HG03108 (cell line): ENCODE measurements around the gene AGO4.
"Not testable (repeated sequence)": the region's sequence is repeated elsewhere in the genome, so short reads cannot be mapped to it uniquely, and the experiment has no call there.

Source experiments
- ATAC-seq: cut with Tn5 transposase; IDR thresholded peaks from one replicate; pipeline ENCODE4 v1.9.1; 2021; ENCODE audit warnings: moderate library complexity; ENCODE audit not compliant: unreplicated experiment

The AGO4 gene

DNA sequence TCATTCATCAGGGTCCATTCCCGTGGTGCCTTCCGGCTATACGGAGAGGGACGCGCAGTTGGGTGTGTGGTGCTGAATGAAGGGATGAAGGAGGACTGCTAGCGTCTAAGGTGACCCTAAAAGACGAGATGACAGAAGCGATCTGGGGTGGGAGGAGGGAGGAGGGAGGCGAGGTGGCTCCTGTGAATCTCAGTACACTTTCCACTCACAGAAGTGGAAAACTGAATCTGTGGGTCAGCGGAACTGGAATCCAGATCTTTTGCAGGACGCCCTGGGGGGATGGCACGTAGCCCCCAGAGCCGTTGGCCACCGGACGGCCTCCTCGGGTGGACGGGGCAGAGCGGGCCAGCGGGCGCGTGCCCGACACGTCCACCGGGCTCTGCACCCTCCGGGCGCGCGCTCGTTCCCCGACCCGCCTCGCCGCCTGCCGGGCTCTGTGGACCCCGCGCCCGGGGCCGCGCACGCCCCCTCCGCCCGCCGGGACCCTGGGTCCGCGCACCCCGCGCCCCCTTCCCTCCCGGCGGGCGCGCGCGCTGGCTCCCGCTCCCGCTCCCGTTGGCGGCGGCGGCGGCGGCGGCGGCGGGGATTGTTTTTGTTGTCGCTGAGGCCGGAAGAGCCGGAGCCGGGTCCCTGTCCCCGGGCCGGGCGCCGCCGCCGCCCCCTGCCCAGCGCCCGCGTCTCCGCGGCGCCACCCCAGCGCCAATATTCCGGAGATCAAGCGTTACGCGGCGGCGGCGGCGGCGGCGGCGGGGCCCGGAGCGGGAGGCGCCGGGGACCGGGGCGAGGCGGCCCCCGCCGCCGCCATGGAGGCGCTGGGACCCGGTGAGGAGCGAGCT, at the start of gene AGO4:
TSS of gene AGO4 (plus strand) at position 403 of the 836 bp plus-strand sequence. CDS start at position 804, 401 bp downstream.
- ATAC-seq = peak; percentile 47

GRCh38 chr1:35762141-35762540, 45.7 kb upstream of the AGO4 start:
- no peak for ATAC-seq

- ATAC-seq = no peak
Measured at GRCh38 chr1:35763201-35763600, 44.6 kb upstream of the AGO4 start.

DNA sequence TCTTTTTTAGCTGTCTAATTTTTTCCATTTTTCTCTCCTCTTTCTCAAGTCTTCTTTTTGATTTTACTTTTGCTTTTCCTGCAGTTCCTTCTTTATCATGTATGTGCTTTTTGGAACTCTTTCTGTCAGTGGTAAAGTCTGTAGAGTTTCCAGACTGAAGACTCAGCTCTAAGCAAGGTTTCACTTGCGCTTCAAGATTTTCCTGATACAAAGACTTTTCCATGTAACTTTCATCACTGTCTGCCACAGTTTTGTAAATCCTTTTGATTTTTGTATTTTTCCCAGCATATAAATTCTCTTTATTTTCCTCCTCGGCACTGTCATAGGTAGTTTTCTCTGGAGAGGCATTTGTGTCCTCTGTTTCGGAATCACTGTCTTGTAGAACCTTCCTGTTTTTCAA, 43.5 kb upstream of the AGO4 start:
- ATAC-seq = no peak

DNA sequence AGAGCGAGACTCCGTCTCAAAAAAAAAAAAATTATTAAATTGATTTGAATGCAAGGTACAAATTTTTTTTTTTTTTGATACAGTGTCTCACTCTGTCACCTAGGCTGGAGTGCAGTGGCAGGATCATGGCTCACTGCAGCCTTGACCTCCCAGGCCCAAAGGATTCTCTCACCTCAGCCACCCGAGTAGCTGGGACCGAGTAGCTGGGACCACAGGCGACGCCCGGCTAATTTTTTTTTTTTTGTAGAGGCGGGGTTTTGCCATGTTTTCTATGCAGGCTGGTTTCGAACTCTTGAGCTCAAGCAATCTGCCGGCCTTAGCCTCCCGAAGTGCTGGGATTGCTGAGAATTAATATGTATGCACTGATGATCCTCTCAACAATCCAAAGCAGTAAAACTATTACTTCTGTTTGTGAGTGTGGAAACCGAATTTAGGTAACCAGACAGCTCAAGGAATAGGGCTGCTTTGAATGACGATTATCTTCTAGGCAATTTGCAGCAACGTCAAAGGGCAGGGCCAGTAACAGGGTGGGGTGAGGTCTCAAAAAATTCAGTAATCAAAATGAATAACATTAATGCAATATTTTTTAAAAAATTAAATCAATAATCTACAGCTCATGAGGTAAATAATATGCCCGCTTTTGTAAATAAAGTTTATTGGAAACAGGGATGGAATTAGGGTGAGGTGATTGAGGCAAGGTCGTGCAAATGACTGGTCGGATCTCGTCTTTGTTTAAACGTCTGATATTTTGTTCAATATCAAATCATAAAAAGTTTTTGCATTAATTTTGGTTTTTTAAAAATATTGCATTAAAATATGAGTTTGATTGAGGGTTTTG, 39.2 kb upstream of the AGO4 start:
- no peak for ATAC-seq

DNA sequence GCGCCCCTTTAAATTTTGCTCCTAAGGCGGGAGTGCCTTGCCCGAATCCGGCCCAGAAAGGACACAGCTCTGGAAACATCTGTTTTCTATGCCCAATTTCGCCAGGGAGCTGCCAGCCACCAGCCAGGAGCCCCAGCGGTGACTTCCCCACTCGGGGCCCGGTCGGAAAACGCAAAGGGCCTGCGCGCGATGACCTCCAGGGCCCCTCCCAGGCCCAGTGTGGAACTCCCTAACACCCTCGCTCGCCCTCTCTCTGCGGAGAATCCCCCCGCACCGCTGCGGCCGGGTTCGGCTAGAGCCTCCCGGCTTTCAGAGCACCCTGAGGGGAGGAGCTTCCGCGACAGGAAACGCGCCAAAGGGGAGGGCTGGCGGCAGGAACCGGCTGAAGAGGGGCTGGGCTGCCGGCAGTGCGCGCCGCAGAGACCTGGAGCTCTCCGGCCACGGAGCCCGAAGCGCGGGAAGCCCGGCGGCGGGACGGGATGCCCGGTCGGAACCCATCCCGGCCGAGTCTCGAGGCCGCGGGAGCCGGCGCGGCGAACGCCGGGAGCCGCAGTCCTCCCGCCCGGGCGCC, 38.5 kb upstream of the AGO4 start:
- ATAC-seq = peak; percentile 80

GRCh38 chr1:35773711-35774110, 34.1 kb upstream of the AGO4 start:
- no peak for ATAC-seq

DNA sequence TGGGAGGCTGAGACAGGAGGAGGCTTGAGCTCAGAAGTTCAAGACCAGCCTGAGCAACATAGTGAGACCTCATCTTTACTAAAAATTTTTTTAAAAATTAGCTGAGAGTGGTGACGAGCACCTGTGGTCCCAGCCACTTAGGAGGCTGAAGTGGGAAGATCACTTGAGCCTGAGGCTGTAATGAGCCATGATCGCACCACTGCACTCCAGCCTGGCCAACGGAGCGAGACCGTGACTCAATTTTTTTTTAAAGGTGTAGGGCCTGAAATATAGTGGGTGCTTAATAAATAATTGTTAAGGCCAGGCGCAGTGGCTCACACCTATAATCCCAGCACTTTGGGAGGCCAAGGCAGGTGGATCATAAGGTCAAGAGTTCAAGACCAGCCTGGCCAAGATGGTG, 31.6 kb upstream of the AGO4 start:
- not testable (repeated sequence) for ATAC-seq

- ATAC-seq = no peak
Measured at GRCh38 chr1:35777109-35777508, 30.7 kb upstream of the AGO4 start.

DNA sequence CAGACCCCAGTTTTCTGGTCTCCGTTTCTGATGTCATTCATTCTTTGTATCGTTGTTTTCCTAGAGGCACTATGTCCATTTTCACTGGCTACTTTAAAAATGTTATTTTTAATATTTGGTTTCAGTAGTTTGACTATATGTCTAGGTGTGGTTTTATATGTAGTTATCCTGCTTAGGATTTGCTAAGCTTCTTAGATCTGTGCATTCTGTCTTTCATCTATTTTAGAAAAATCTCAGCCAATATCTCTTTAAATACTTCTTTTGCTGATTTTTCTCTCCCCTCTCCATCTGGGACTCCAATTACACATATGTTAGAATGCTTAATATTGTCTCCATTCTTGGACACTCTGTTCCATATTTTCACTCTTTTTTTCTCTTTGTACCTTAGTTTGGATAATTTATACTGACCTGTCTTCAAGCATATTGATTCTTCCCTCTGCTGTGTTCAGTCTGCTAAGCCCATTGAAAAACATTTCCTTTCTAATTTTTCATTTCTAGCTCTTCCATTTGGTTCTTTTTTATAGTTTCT, 24.7 kb upstream of the AGO4 start:
- ATAC-seq = no peak

- ATAC-seq = not testable (repeated sequence)
Measured at GRCh38 chr1:35784364-35784763, 23.5 kb upstream of the AGO4 start.

DNA sequence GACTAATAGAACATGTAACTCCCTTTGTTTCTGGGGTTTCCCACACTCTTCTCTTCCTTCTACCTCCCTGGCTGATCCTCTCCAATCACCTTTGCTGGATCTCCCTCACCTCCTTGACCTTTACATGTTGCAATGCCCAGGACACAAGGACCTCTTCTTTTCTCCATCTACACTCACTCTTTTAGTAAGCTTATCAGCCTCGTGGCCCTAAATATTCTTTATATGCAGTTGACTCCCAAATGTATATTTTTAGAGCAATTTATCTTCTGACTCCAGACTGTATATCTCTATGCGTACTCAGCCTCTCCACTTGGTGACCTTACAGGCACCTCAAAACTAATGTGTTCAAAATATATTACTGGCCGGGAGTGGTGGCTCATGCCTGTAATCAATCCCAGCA, 19.7 kb upstream of the AGO4 start:
- no peak for ATAC-seq

GRCh38 chr1:35790670-35791069, 17.1 kb upstream of the AGO4 start:
- ATAC-seq = no peak

GRCh38 chr1:35795295-35795694, 12.5 kb upstream of the AGO4 start:
- no peak for ATAC-seq

- ATAC-seq = no peak
Measured at GRCh38 chr1:35797380-35797779, 10.4 kb upstream of the AGO4 start.

- ATAC-seq = not testable (repeated sequence)
Measured at GRCh38 chr1:35798019-35798418, 9.8 kb upstream of the AGO4 start.

GRCh38 chr1:35800167-35800887, 7.5 kb upstream of the AGO4 start:
- ATAC-seq = not testable (repeated sequence)

DNA sequence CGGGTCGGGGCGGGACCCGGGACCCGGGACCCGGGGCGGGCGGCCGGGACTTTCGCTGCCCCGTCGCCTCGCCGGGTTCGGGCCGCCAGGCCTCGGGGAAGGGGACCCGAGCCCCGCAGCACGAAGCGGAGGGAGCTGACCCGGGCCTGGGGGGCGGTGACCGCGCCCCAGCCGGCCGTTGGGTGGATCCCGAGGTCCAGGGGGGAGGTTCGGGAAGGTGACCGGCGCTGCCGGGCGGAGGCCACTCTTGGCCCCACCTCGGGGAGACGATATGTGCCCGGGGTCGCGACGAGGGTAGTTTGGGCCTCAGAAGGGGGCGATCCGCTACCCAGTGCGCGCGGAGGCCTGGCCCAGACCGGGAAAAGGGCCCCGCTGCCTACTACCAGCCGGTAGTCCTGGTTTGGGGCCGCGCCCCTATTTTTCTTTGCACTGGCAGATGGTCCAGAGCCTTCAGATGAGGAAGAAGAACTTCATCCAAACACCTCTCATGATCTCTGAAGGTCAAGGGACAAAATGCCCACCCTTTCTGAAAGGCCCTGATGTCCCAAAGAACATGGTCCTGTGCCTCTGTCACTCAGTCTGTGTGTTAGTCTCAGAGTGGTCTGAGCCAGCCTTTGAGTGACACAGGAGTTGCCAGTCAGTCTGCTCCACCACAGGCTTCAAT, 766 bp downstream of the AGO4 start:
- peak; percentile 11 for ATAC-seq

DNA sequence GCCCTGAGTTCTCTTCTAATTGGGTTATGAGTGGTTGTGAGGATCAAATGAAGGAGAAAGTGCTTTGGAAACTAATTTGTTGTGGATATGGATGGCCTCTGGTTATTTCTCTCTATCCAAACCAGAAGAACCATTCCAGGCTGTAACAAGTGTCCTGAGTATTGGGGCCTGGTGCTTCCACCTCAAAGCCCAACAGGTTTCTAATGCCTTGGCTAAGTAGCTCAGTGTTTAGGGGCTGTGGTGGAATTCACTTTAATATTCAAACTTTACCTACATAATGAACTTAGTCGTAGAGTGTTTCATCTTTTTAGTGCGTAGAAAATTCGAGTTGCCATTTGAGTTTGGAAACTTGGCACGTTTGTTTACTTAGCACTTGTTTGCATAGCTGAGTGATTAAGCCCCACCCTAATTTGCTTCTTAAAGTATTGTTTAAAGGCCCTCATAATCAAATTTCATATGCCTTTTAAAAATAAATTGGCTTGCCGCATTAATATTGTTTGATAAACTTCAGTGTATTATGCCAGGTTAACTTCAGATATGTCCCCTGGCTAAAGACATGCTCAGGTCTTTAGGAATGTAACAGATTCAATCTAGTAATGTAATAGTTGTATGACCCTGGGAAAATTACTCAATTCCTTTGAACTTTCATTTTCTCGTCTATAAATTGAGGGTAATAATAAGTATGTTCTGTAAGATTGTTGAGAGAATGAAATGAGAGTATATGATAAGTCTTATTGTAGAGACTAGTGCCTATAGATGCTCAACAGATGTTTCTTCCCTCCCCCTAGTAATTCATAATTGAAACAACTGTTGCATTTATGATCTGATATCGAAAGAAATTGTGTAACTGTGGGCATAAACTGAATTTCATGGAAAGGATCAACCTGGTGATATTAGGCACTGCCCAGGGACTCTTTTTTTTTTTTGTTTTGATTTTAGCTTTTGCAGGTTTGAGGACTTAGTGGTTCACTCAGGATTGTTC, 1.6 kb downstream of the AGO4 start:
- no peak for ATAC-seq
